Measurements from ENCODE around the gene ULBP2. TPM values are rescaled to one million over a fixed set of nuclear protein-coding genes. Genes with fewer than 3 reads are reported as not detected.
A peak's percentile ranks its signal among the peaks of the same experiment; 100 is the strongest.

The ULBP2 gene
- total RNA-seq, 2 experiments from 2014 or later, result 1.8 to 1.9 TPM

- Mint-ChIP-seq H3K36me3 (ENCODE audit: low read depth) (no peaks in the 10 kb centered on the region), H3K27ac (no peak overlapping the region), H3K27me3 (peaks cover 93% of the 10 kb centered on the region), H3K9me3 (no peaks in the 10 kb centered on the region), H3K4me3 (no peak overlapping the region), H3K4me1 (ENCODE audit: low read depth) (peaks cover 11% of the 10 kb centered on the region)
- intact Hi-C loops (cut with DNase I, micrococcal nuclease), result loop anchor here (5.0 to 10.0 kb wide), 2 partner anchors 205 to 362 kb away; partner anchors contain the start of gene GINM1 (in 1 of the 2)
- H3K27me3 ChIP-seq (ENCODE audit: control insufficient read depth in 1 of 2, insufficient read depth in 2 of 2, low read length in 2 of 2), result peaks cover 42 to 71% of the 10 kb centered on the region in 2 experiments
- TF ChIP-seq CTCF (IDR thresholded peaks at IDR 0.05), result no peak
- H3K4me1 ChIP-seq (ENCODE audit: insufficient read depth, low read length), result peaks cover 16% of the 10 kb centered on the region
- ATAC-seq (ENCODE audit: poor library complexity) (no peak), DNase-seq (peak in 2 of 14 experiments; percentile 40 to 48)
- H3K9me3 ChIP-seq (ENCODE audit: control insufficient read depth in 1 of 2, insufficient read depth in 1 of 2, low read length in 2 of 2), result peaks cover 0 to 9% of the 10 kb centered on the region in 2 experiments
- no peak overlapping the region for H3K4me3 ChIP-seq (ENCODE audit: low read length)
- ChIA-PET CTCF (interaction anchor here (1.0 kb wide), 1 partner anchor 80 kb away, joined by 3 read pairs; no protein-coding TSS in a partner anchor), POLR2A (no interaction called here)
- H3K36me3 ChIP-seq (ENCODE audit: insufficient read depth, low read length), result no peaks in the 10 kb centered on the region
- no peak overlapping the region for H3K27ac ChIP-seq (ENCODE audit: low read depth in 1 of 2, low read length in 2 of 2)
These were observed 12.4 kb upstream of the ULBP2 start for GRCh38 chr6:149929422-149929821.

GRCh38 chr6:149931501-149931900, 10.3 kb upstream of the ULBP2 start:
- H3K27ac ChIP-seq (ENCODE audit: low read depth in 1 of 2, low read length in 2 of 2), result no peak overlapping the region
- ChIA-PET POLR2A (no interaction called here), CTCF (interaction anchor here (2.5 kb wide), 1 partner anchor 85 kb away, joined by 10 read pairs; no protein-coding TSS in a partner anchor)
- peaks cover 96% of the 10 kb centered on the region for H3K27me3 Mint-ChIP-seq
- H3K9me3 Mint-ChIP-seq, result no peaks in the 10 kb centered on the region
- no peaks in the 10 kb centered on the region for H3K36me3 ChIP-seq (ENCODE audit: insufficient read depth, low read length)
- DNase-seq (no peak), ATAC-seq (ENCODE audit: poor library complexity) (no peak)
- no peaks in the 10 kb centered on the region for H3K36me3 Mint-ChIP-seq (ENCODE audit: low read depth)
- H3K4me1 Mint-ChIP-seq (ENCODE audit: low read depth), result peaks cover under 1% of the 10 kb centered on the region
- peaks cover 42 to 71% of the 10 kb centered on the region in 2 experiments for H3K27me3 ChIP-seq (ENCODE audit: control insufficient read depth in 1 of 2, insufficient read depth in 2 of 2, low read length in 2 of 2)
- intact Hi-C loops (cut with DNase I, micrococcal nuclease), result loop anchor here in 1 of 2 experiments (5.0 to 10.0 kb wide), 2 partner anchors 403 to 881 kb away; no protein-coding TSS in a partner anchor
- H3K4me3 Mint-ChIP-seq, result no peak overlapping the region
- no peak for TF ChIP-seq CTCF (IDR thresholded peaks at IDR 0.05)
- H3K4me1 ChIP-seq (ENCODE audit: insufficient read depth, low read length), result peaks cover under 1% of the 10 kb centered on the region
- H3K27ac Mint-ChIP-seq, result no peak overlapping the region
- no peaks in the 10 kb centered on the region for H3K9me3 ChIP-seq (ENCODE audit: control insufficient read depth in 1 of 2, insufficient read depth in 1 of 2, low read length in 2 of 2)
- H3K4me3 ChIP-seq (ENCODE audit: low read length), result no peak overlapping the region

GRCh38 chr6:149933036-149933435, 8.8 kb upstream of the ULBP2 start:
- intact Hi-C loops (cut with DNase I, micrococcal nuclease), result loop anchor here in 1 of 2 experiments (1.0 to 10.0 kb wide), 3 partner anchors 84 to 879 kb away; no protein-coding TSS in a partner anchor
- H3K27ac Mint-ChIP-seq, result no peak overlapping the region
- no peak overlapping the region for H3K4me3 Mint-ChIP-seq
- no peak for ATAC-seq (ENCODE audit: poor library complexity)
- Histone ChIP-seq H3K27ac (ENCODE audit: low read depth in 1 of 2, low read length in 2 of 2) (no peak overlapping the region), H3K36me3 (ENCODE audit: insufficient read depth, low read length) (no peaks in the 10 kb centered on the region), H3K4me3 (ENCODE audit: low read length) (no peak overlapping the region), H3K9me3 (ENCODE audit: control insufficient read depth in 1 of 2, insufficient read depth in 1 of 2, low read length in 2 of 2) (no peaks in the 10 kb centered on the region), H3K4me1 (ENCODE audit: insufficient read depth, low read length) (peaks cover 6% of the 10 kb centered on the region), H3K27me3 (ENCODE audit: control insufficient read depth in 1 of 2, insufficient read depth in 2 of 2, low read length in 2 of 2) (peaks cover 50 to 80% of the 10 kb centered on the region in 2 experiments)
- H3K4me1 Mint-ChIP-seq (ENCODE audit: low read depth), result no peaks in the 10 kb centered on the region
- TF ChIP-seq CTCF (IDR thresholded peaks at IDR 0.05), result no peak
- no peaks in the 10 kb centered on the region for H3K36me3 Mint-ChIP-seq (ENCODE audit: low read depth)
- H3K27me3 Mint-ChIP-seq, result peaks cover 97% of the 10 kb centered on the region
- ChIA-PET CTCF (interaction anchor here (2.5 kb wide), 1 partner anchor 84 kb away, joined by 10 read pairs; no protein-coding TSS in a partner anchor), POLR2A (no interaction called here)
- DNase-seq, result no peak
- H3K9me3 Mint-ChIP-seq, result no peaks in the 10 kb centered on the region

All from CD4-positive, alpha-beta T cell (primary cell).